Subcutaneous adipose tissue (tissue), 4 donors: ENCODE data around the gene MTMR6. TPM values are rescaled to one million over a fixed set of nuclear protein-coding genes. Genes with fewer than 3 reads are reported as not detected.

Experiments
- total RNA-seq, 4 donors: library from RNA; depleted of rRNA; stranded (reverse); fragments of >200 nt; gene quantifications; one replicate each; pipeline ENCODE4 v1.1.0, GENCODE V29; 2016
- TF ChIP-seq, protein P1 (sequence below): fragments of 450-650 bp; IDR thresholded peaks from one replicate; pipeline ENCODE4 v1.5.1; 2016; ENCODE audit warnings: low read depth, mild to moderate bottlenecking, control low read depth, antibody characterized with exemption, moderate library complexity

The MTMR6 gene
- total RNA-seq, 4 donors from 2014 or later = 13.9 to 29.6 (median 23.1) TPM

GRCh38 chr13:25291691-25292090 lies 4.4 kb upstream of the MTMR6 start:
- TF ChIP-seq, protein P1, sequence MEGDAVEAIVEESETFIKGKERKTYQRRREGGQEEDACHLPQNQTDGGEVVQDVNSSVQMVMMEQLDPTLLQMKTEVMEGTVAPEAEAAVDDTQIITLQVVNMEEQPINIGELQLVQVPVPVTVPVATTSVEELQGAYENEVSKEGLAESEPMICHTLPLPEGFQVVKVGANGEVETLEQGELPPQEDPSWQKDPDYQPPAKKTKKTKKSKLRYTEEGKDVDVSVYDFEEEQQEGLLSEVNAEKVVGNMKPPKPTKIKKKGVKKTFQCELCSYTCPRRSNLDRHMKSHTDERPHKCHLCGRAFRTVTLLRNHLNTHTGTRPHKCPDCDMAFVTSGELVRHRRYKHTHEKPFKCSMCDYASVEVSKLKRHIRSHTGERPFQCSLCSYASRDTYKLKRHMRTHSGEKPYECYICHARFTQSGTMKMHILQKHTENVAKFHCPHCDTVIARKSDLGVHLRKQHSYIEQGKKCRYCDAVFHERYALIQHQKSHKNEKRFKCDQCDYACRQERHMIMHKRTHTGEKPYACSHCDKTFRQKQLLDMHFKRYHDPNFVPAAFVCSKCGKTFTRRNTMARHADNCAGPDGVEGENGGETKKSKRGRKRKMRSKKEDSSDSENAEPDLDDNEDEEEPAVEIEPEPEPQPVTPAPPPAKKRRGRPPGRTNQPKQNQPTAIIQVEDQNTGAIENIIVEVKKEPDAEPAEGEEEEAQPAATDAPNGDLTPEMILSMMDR = no peak

GRCh38 chr13:25288966-25289365 lies 1.7 kb upstream of the MTMR6 start:
- TF ChIP-seq, protein P1 = no peak

GRCh38 chr13:25286308-25286968 lies 850 bp downstream of the MTMR6 start:
- TF ChIP-seq, protein P1 = no peak

DNA sequence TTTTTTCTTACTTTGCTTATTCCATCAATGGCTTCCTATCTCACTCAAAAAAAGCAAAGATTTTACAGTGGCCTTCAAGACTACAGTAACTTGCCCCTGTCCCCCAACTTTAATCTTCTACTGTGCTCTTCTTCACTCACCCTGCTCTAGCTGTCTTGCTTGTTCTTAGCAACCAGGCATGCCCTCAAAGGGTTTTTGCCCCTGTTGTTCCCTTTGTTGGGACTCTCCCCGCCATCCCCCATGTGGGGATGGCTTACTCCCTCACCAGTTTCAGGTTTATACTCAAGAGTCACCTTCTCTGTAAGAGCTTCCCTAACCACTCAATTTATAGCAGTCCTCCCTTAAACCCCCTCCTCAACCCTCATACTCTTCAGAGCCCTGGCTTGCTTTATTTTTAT lies 5.4 kb downstream of the MTMR6 start:
- TF ChIP-seq, protein P1 = no peak

- TF ChIP-seq, protein P1 = no peak
These were observed 5.9 kb downstream of the MTMR6 start for GRCh38 chr13:25281193-25281934.

DNA sequence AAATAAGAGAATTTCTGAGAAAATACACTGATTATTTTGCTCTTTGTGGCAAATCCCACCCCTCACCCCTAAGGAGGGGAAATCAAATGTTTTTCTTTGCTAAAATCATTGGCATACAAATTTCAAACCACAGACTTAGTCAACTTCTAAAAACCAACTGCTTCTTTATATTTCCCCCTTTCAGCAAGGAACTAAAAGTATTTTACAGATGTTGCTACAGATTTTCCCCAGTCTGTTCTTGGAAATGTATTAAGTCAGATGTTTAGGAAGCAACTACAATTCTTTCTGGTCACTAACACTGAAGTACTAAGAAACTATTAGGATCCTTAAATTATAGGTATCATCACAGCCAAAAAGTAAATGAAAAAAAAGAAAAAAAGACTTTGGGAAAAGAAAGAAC lies 6.9 kb downstream of the MTMR6 start:
- TF ChIP-seq, protein P1 = no peak

DNA sequence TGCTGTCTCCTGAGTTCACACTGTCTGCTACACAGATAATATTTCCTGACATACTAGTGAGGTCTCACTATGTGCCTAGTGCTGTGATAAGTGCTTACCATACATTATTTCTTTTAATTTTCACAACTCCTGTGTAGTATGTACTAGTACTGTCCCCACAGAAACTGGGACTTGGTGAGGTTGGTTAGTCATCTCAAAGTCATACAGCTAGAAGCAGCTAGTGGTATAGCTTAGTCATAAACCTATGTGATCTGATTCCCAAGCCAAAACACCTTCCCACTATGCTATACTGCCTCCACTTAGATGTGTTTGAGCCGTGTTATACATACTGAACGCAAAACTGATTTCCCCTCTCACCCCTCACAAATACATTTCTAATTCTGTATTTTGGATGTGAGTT lies 10.5 kb downstream of the MTMR6 start:
- TF ChIP-seq, protein P1 = no peak
